CD14-positive monocyte (primary cell): Measurements from ENCODE around the gene HBA1. TPM values are rescaled to one million over a fixed set of nuclear protein-coding genes. Genes with fewer than 3 reads are reported as not detected.

ENCODE experiments used
- DNase-seq, 3 donors: peaks; one replicate each; pipeline ENCODE4 v3.0.0-alpha.2; 2011 to 2022
- H2AFZ ChIP-seq: 2 replicates; pipeline ENCODE4 v1.6.0; 2012; ENCODE audit warnings: mild to moderate bottlenecking, low read depth, low read length, inconsistent platforms; ENCODE audit not compliant: insufficient read depth, poor library complexity, severe bottlenecking
- H3K27ac ChIP-seq, 2 donors: 1 replicate in 1 of 2; 2 replicates in 1 of 2; pipeline ENCODE4 v1.5.1; 2012 to 2013; ENCODE audit warnings: low read length in 2 of 2, control low read depth in 1 of 2, inconsistent platforms in 1 of 2, low read depth in 1 of 2, mild to moderate bottlenecking in 1 of 2
- H3K27me3 ChIP-seq, 2 donors: one replicate each; pipeline versions ENCODE4 v1.6.0 to v1.6.1; 2011 to 2013; ENCODE audit warnings: low read length in 2 of 2; ENCODE audit not compliant: control insufficient read depth in 2 of 2, insufficient read depth in 2 of 2
- H3K36me3 ChIP-seq, 2 donors: replicated peaks in 1 of 2; 1 replicate in 1 of 2; 2 replicates in 1 of 2; pipeline versions ENCODE4 v1.5.1 to v1.6.1; 2012 to 2013; ENCODE audit warnings: low read length in 2 of 2, control low read depth in 1 of 2, inconsistent platforms in 1 of 2, mild to moderate bottlenecking in 1 of 2; ENCODE audit not compliant: insufficient read depth in 2 of 2, control insufficient read depth in 1 of 2
- H3K4me1 ChIP-seq, 2 donors: 1 replicate in 1 of 2; 2 replicates in 1 of 2; pipeline versions ENCODE4 v1.5.1 to v1.6.1; 2012 to 2013; ENCODE audit warnings: low read length in 2 of 2, control low read depth in 1 of 2, inconsistent platforms in 1 of 2, mild to moderate bottlenecking in 1 of 2, moderate library complexity in 1 of 2; ENCODE audit not compliant: insufficient read depth in 2 of 2, control insufficient read depth in 1 of 2
- H3K4me2 ChIP-seq: replicated peaks from 2 replicates; pipeline ENCODE3; 2012; ENCODE audit warnings: low read length, moderate library complexity, mild to moderate bottlenecking; ENCODE audit not compliant: poor library complexity, severe bottlenecking; ENCODE audit errors: extremely low read depth
- H3K4me3 ChIP-seq, 3 experiments: fragments of 200-600 bp in 1 of 3; sonication (generic) in 1 of 3; replicated peaks in 1 of 3; 1 replicate in 2 of 3; 2 replicates in 1 of 3; pipeline ENCODE4 v1.5.1; 2011 to 2013; ENCODE audit warnings: low read length in 3 of 3, mild to moderate bottlenecking in 3 of 3, control low read depth in 2 of 3, low read depth in 2 of 3, inconsistent platforms in 1 of 3, moderate library complexity in 1 of 3
- H3K79me2 ChIP-seq: 2 replicates; pipeline ENCODE4 v1.6.0; 2012; ENCODE audit warnings: mild to moderate bottlenecking, control low read depth, inconsistent platforms, low read length, moderate library complexity; ENCODE audit not compliant: insufficient read depth
- H3K9ac ChIP-seq: 2 replicates; pipeline ENCODE4 v1.6.0; 2017; ENCODE audit warnings: low read length, mild to moderate bottlenecking; ENCODE audit not compliant: insufficient read depth, poor library complexity, severe bottlenecking
- H3K9me3 ChIP-seq, 2 donors: replicated peaks in 1 of 2; 1 replicate in 1 of 2; 2 replicates in 1 of 2; pipeline versions ENCODE4 v1.5.1 to v1.6.1; 2012 to 2013; ENCODE audit warnings: low read length in 2 of 2, control low read depth in 1 of 2; ENCODE audit not compliant: control insufficient read depth in 1 of 2, insufficient read depth in 1 of 2
- H4K20me1 ChIP-seq: 2 replicates; pipeline ENCODE4 v1.6.0; 2012; ENCODE audit warnings: mild to moderate bottlenecking, low read length, control low read depth, moderate library complexity; ENCODE audit not compliant: insufficient read depth
- H3K27ac Mint-ChIP-seq, 7 donors: one replicate each; pipeline ENCODE4 v1.8.0; 2020; ENCODE audit warnings: mild to moderate bottlenecking in 7 of 7, mixed read lengths in 7 of 7, moderate library complexity in 6 of 7, inconsistent platforms in 2 of 7
- H3K27me3 Mint-ChIP-seq, 3 donors: one replicate each; pipeline ENCODE4 v1.8.0; 2021 to 2022; ENCODE audit warnings: low read depth in 3 of 3, mild to moderate bottlenecking in 3 of 3, mixed read lengths in 3 of 3, moderate library complexity in 3 of 3, inconsistent platforms in 1 of 3
- H3K36me3 Mint-ChIP-seq, 2 donors: one replicate each; pipeline ENCODE4 v1.8.0; 2020; ENCODE audit warnings: mixed read lengths in 2 of 2, inconsistent platforms in 1 of 2, mild to moderate bottlenecking in 1 of 2
- H3K4me1 Mint-ChIP-seq: one replicate; pipeline ENCODE4 v1.8.0; 2020; ENCODE audit warnings: mild to moderate bottlenecking, mixed read lengths
- H3K4me3 Mint-ChIP-seq, 2 donors: one replicate each; pipeline ENCODE4 v1.8.0; 2020; ENCODE audit warnings: mild to moderate bottlenecking in 2 of 2, mixed read lengths in 2 of 2, moderate library complexity in 1 of 2
- H3K9me3 Mint-ChIP-seq, 7 donors: one replicate each; pipeline ENCODE4 v1.8.0; 2020 to 2022; ENCODE audit warnings: mixed read lengths in 7 of 7, mild to moderate bottlenecking in 6 of 7, moderate library complexity in 6 of 7, inconsistent platforms in 2 of 7
- CTCF ChIP-seq: fragments of 200-600 bp; IDR thresholded peaks from one replicate; pipeline ENCODE4 v1.8.0; 2022; ENCODE audit warnings: antibody characterized with exemption, mild to moderate bottlenecking
- WGBS: methylation state at CpG from one replicate; pipeline ENCODE4 v1.1.5; 2013; ENCODE audit warnings: missing lambda C conversion rate; ENCODE audit not compliant: insufficient coverage; 5-methylcytosine and 5-hydroxymethylcytosine counted together
- intact Hi-C, 2 donors: fragments of 100-400 bp; cut with micrococcal nuclease; formaldehyde crosslinking; loops; one replicate each; pipeline versions ENCODE4 v1.15.0 to v1.15.1; 2023
- polyA plus RNA-seq, 3 donors: library from polyadenylated mRNA; depleted of rRNA in 1 of 3; unstranded in 2 of 3; stranded (reverse) in 1 of 3; fragments of 300-500 nt in 2 of 3; fragments of >200 nt in 1 of 3; fragmentation: Illumina TruSeq in 2 of 3; gene quantifications; 1 replicate in 2 of 3; 2 replicates in 1 of 3; pipeline ENCODE4 v1.2.3, GENCODE V29; 2012 to 2021

The HBA1 gene
- polyA plus RNA-seq, 3 donors, result 0.31 to 23.8 (median 22.9) TPM

- Histone ChIP-seq H3K79me2 (no peaks in the 10 kb centered on the region), H3K9ac (no peak within 1 kb of the TSS), H3K27me3 (peaks cover 32 to 52% of the 10 kb centered on the region in 2 donors), H3K9me3 (peaks cover 0 to 8% of the 10 kb centered on the region in 2 donors), H3K4me1 (peaks cover 8 to 17% of the 10 kb centered on the region in 2 donors), H3K36me3 (no peaks in the 10 kb centered on the region), H3K4me3 (peak within 1 kb of the TSS in 1 of 3 experiments; percentile 50), H4K20me1 (no peaks in the 10 kb centered on the region), H2AFZ (peak within 1 kb of the TSS; percentile 37), H3K4me2 (peak within 1 kb of the TSS; percentile 56), H3K27ac (no peak within 1 kb of the TSS)
- H3K9me3 Mint-ChIP-seq, result peaks cover 0 to 11% (median 3%) of the 10 kb centered on the region in 7 donors
- intact Hi-C loops, result no loop called here
- no peak for TF ChIP-seq CTCF
- H3K27ac Mint-ChIP-seq, result no peak within 1 kb of the TSS
- H3K4me1 Mint-ChIP-seq, result peaks cover 8% of the 10 kb centered on the region
- H3K27me3 Mint-ChIP-seq, result peaks cover 41 to 60% (median 50%) of the 10 kb centered on the region in 3 donors
- WGBS, result 3% methylated on average over 47 of the region's 59 CpGs
- peak within 1 kb of the TSS in 1 of 2 donors; percentile 80 for H3K4me3 Mint-ChIP-seq
- DNase-seq, result no peak
- peaks cover 2 to 6% of the 10 kb centered on the region in 2 donors for H3K36me3 Mint-ChIP-seq
Measured at GRCh38 chr16:180101-180675, 3.7 kb downstream of the HBA1 start, which contains the start of gene HBQ1. Gene HBQ1 (plus strand): TSS chr16:180459. CDS start chr16:180487, 28 bp downstream.

- Histone ChIP-seq H3K27me3 (peaks cover 29 to 46% of the 10 kb centered on the region in 2 donors), H3K9me3 (peaks cover 0 to 4% of the 10 kb centered on the region in 2 donors), H3K79me2 (no peaks in the 10 kb centered on the region), H3K4me1 (peaks cover 8 to 17% of the 10 kb centered on the region in 2 donors), H3K4me3 (peak overlapping the region in 1 of 3 experiments; percentile 50), H3K9ac (no peak overlapping the region), H2AFZ (peak overlapping the region; percentile 37), H3K4me2 (peak overlapping the region; percentile 56), H4K20me1 (no peaks in the 10 kb centered on the region), H3K27ac (no peak overlapping the region), H3K36me3 (no peaks in the 10 kb centered on the region)
- Mint-ChIP-seq H3K9me3 (peaks cover 0 to 6% (median 3%) of the 10 kb centered on the region in 7 donors), H3K27ac (no peak overlapping the region), H3K4me1 (peaks cover 7% of the 10 kb centered on the region), H3K27me3 (peaks cover 36 to 52% (median 43%) of the 10 kb centered on the region in 3 donors), H3K36me3 (peaks cover 9 to 13% of the 10 kb centered on the region in 2 donors), H3K4me3 (peak overlapping the region in 1 of 2 donors; percentile 63)
- no peak for TF ChIP-seq CTCF
- 1% methylated on average over 83 of the region's 89 CpGs for WGBS
- intact Hi-C loops, result loop anchor here (1.0 kb wide), 1 partner anchor 74 kb away; no protein-coding TSS in a partner anchor
- DNase-seq, result peak; percentile 51 to 66 (median 59)
Measured at GRCh38 chr16:180681-181564, 4.4 kb downstream of the HBA1 start.
